ENCODE results near the gene PSMD11.
A peak's percentile ranks its signal among the peaks of the same experiment; 100 is the strongest.
"Not testable (repeated sequence)": the region's sequence is repeated elsewhere in the genome, so short reads cannot be mapped to it uniquely, and the experiment has no call there.

Gene PSMD11
- total RNA-seq, result 82.9 to 89.5 reads per million in 2 donors

GRCh38 chr17:32444301-32445073 lies at the start of gene PSMD11:
Gene PSMD11, plus strand, starts transcription at chr17:32444510. Its CDS starts 14 bp downstream, at chr17:32444524.
- peak; percentile 99 for DNase-seq

GRCh38 chr17:32396343-32396742 lies 48.0 kb upstream of the PSMD11 start:
- no peak for DNase-seq

GRCh38 chr17:32398946-32399345 lies 45.4 kb upstream of the PSMD11 start:
- no peak for DNase-seq

- not testable (repeated sequence) for DNase-seq
Measured at GRCh38 chr17:32410085-32410484, 34.2 kb upstream of the PSMD11 start.

- DNase-seq, result no peak
Measured at GRCh38 chr17:32426894-32427293, 17.4 kb upstream of the PSMD11 start.

- no peak for DNase-seq
Measured at GRCh38 chr17:32429598-32429997, 14.7 kb upstream of the PSMD11 start.

- no peak for DNase-seq
Measured at GRCh38 chr17:32440722-32441121, 3.6 kb upstream of the PSMD11 start.

GRCh38 chr17:32441886-32442285 lies 2.4 kb upstream of the PSMD11 start:
- no peak for DNase-seq

GRCh38 chr17:32443827-32444300 lies 446 bp upstream of the PSMD11 start:
- DNase-seq, result no peak

GRCh38 chr17:32445074-32445415 lies 735 bp downstream of the PSMD11 start:
- no peak for DNase-seq

GRCh38 chr17:32445497-32445896 lies 1.2 kb downstream of the PSMD11 start:
- no peak for DNase-seq

GRCh38 chr17:32445971-32446370 lies 1.7 kb downstream of the PSMD11 start:
- no peak for DNase-seq

GRCh38 chr17:32446949-32447348 lies 2.6 kb downstream of the PSMD11 start:
- no peak for DNase-seq

- DNase-seq, result no peak
Measured at GRCh38 chr17:32449963-32450362, 5.7 kb downstream of the PSMD11 start.

- DNase-seq, result not testable (repeated sequence)
Measured at GRCh38 chr17:32450379-32450778, 6.1 kb downstream of the PSMD11 start.

- no peak for DNase-seq
Measured at GRCh38 chr17:32451879-32452278, 7.6 kb downstream of the PSMD11 start.

- no peak for DNase-seq
Measured at GRCh38 chr17:32452281-32452680, 8.0 kb downstream of the PSMD11 start.

- no peak for DNase-seq
Measured at GRCh38 chr17:32453370-32453769, 9.1 kb downstream of the PSMD11 start.

GRCh38 chr17:32458371-32458770 lies 14.1 kb downstream of the PSMD11 start:
- no peak for DNase-seq

GRCh38 chr17:32460054-32460453 lies 15.7 kb downstream of the PSMD11 start:
- no peak for DNase-seq

GRCh38 chr17:32461498-32461852 lies 17.2 kb downstream of the PSMD11 start:
- no peak for DNase-seq

GRCh38 chr17:32461853-32462617 lies 17.7 kb downstream of the PSMD11 start:
- DNase-seq, result no peak

- no peak for DNase-seq
Measured at GRCh38 chr17:32463304-32463703, 19.0 kb downstream of the PSMD11 start.

- DNase-seq, result no peak
Measured at GRCh38 chr17:32464374-32464773, 20.1 kb downstream of the PSMD11 start.
